Esophagus squamous epithelium (tissue), 4 donors: ENCODE results near the gene IL1RN.

Experiments
- CTCF ChIP-seq, 6 experiments: fragments of 450-650 bp in 4 of 6; fragments of 200-600 bp in 2 of 6; sonication (generic) in 2 of 6; IDR thresholded peaks; one replicate each; pipeline ENCODE4 v1.5.1; 2016 to 2019; ENCODE audit warnings: antibody characterized with exemption in 6 of 6, mild to moderate bottlenecking in 4 of 6, moderate library complexity in 4 of 6
- POLR2A ChIP-seq, 4 donors: fragments of 450-650 bp; IDR thresholded peaks; one replicate each; pipeline ENCODE4 v1.6.1; 2017; ENCODE audit warnings: antibody characterized with exemption in 4 of 4, mild to moderate bottlenecking in 4 of 4, moderate library complexity in 3 of 4

- TF ChIP-seq CTCF (IDR thresholded peaks at IDR 0.05) = no peak
- no peak for TF ChIP-seq POLR2A (IDR thresholded peaks at IDR 0.05)
Observed at GRCh38 chr2:113091231-113091896, 36.0 kb upstream of the IL1RN start.
